ENCODE measurements around the gene MYD88. TPM values are rescaled to one million over a fixed set of nuclear protein-coding genes. Genes with fewer than 3 reads are reported as not detected.

Gene MYD88
- total RNA-seq, 2 donors from 2014 or later = 11.9 to 33.3 TPM

DNA sequence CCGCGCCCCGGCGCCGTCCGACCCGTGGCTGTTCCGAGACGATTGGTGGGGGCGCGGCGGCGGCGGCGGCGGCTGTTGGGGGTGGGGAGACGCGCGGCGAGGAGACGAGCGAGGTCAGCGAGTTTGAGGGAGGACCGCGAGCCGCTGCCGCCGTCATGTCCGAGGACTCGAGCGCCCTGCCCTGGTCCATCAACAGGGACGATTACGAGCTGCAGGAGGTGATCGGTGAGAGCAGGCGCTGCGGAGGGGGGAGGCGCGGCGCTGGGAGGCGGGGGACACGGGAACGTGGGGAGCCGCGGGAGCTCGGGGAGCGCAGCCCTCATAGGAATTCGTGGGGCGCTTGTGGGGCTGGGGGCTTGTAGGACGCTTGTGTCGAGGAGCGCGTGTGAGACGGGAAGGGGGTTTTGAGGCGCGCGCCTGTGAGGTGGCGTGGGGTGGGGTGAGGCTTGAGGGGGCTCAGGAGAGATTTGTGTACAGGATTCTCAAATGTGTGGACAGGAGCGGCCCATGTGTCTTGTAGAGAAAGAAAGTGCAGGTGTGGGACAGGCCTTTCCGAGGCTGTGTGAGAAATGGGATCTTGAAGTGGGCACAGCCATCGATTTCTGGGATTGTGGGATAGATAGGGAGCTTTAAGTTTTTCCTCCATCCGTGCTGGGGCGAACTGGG is 27.4 kb downstream of the MYD88 start:
- peak; percentile 10 for ATAC-seq
- Histone ChIP-seq H3K36me3 (replicated peaks in 1 of 2; ENCODE audit: insufficient read depth in 1 of 2, low read depth in 2 of 2) (no peaks in the 10 kb centered on the region), H3K27me3 (no peaks in the 10 kb centered on the region), H3K4me3 (peak overlapping the region; percentile 46 to 84), H3K4me1 (peaks cover 26% of the 10 kb centered on the region), H3K9me3 (no peaks in the 10 kb centered on the region), H3K27ac (peak overlapping the region; percentile 87 to 99 (median 94))
- intact Hi-C loops (cut with DNase I) = no loop called here
- 1% methylated on average over 28 to 42 of the region's 62 CpGs for WGBS, 2 donors
- TF ChIP-seq, protein P1, sequence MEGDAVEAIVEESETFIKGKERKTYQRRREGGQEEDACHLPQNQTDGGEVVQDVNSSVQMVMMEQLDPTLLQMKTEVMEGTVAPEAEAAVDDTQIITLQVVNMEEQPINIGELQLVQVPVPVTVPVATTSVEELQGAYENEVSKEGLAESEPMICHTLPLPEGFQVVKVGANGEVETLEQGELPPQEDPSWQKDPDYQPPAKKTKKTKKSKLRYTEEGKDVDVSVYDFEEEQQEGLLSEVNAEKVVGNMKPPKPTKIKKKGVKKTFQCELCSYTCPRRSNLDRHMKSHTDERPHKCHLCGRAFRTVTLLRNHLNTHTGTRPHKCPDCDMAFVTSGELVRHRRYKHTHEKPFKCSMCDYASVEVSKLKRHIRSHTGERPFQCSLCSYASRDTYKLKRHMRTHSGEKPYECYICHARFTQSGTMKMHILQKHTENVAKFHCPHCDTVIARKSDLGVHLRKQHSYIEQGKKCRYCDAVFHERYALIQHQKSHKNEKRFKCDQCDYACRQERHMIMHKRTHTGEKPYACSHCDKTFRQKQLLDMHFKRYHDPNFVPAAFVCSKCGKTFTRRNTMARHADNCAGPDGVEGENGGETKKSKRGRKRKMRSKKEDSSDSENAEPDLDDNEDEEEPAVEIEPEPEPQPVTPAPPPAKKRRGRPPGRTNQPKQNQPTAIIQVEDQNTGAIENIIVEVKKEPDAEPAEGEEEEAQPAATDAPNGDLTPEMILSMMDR (IDR thresholded peaks at IDR 0.05) = no peak
- TF ChIP-seq POLR2A (IDR thresholded peaks at IDR 0.05) = no peak
- DNase-seq = peak; percentile 61 to 64 (median 62)

DNA sequence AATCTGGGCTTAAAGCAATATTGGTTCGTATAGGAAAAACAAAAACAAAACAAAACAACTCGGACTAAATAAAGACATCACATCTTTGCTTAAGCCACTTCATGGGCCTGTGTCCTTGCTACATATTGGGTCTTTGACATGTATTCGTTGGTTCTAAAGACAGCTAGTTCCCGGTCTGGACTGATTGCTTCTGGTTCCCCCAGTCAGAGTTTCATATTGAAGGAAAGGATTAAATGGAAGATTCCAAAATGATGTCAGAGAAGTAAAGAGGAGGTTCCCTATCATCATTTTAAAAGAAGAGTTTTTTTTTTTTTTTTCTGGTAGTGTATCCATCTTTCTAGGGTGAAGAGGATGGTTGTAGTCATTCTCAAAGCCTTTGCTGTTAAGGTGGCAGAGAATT is 29.1 kb downstream of the MYD88 start:
- 77 to 78% methylated on average over 4 of the region's 4 CpGs for WGBS, 2 donors
- Histone ChIP-seq H3K27me3 (no peaks in the 10 kb centered on the region), H3K36me3 (replicated peaks in 1 of 2; ENCODE audit: insufficient read depth in 1 of 2, low read depth in 2 of 2) (no peaks in the 10 kb centered on the region), H3K9me3 (no peaks in the 10 kb centered on the region), H3K4me1 (peaks cover 27% of the 10 kb centered on the region), H3K4me3 (no peak overlapping the region), H3K27ac (no peak overlapping the region)
- TF ChIP-seq, protein P1 (IDR thresholded peaks at IDR 0.05) = no peak
- no peak for TF ChIP-seq POLR2A (IDR thresholded peaks at IDR 0.05)
- ATAC-seq (no peak), DNase-seq (no peak)
- intact Hi-C loops (cut with DNase I) = no loop called here

DNA sequence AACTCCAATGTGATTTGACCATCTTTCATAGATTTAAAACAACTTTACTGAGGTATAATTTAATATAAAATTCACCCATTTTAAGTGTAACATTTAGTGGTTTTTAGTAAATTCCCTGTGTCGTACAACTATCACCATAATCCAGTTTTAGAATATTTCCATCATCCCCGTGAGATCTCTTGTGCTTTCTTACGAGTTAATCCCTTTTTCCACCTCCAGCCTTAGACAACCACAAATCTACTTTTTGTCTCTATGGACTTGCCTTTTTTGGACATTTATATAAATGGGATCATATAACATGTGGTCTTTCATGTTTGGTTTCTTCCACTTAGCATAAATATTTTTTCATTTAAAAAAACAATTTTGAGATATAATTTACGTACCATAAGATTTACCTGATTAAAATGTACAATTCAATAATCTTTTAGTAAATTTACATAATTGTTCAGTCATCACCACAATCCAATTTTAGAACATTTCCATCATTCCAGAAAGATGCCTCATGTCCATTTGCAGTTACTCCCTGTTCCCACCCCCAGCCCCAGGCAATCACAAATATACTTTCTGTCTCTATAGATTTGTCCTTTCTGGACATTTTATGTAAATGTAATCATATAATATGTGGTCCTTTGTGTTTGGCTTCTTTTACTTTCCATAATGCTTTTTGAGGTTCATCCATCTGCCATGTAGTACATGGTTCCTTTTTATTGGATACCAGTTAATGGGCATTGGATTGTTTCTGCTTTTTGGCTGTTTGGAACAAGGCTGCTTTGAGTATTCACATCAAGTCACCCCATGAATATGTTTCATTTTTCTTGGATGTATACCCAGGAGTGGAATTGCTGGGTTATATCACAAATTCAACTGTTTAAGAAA is 29.9 kb downstream of the MYD88 start:
- intact Hi-C loops (cut with DNase I) = no loop called here
- DNase-seq = no peak
- no peak for ATAC-seq
- Histone ChIP-seq H3K9me3 (no peaks in the 10 kb centered on the region), H3K36me3 (replicated peaks in 1 of 2; ENCODE audit: insufficient read depth in 1 of 2, low read depth in 2 of 2) (no peaks in the 10 kb centered on the region), H3K27me3 (no peaks in the 10 kb centered on the region), H3K4me1 (peaks cover 35% of the 10 kb centered on the region), H3K4me3 (no peak overlapping the region), H3K27ac (no peak overlapping the region)
- 91 to 93% methylated on average over 4 of the region's 4 CpGs for WGBS, 2 donors
- no peak for TF ChIP-seq POLR2A (IDR thresholded peaks at IDR 0.05)
- TF ChIP-seq, protein P1 (IDR thresholded peaks at IDR 0.05) = no peak

DNA sequence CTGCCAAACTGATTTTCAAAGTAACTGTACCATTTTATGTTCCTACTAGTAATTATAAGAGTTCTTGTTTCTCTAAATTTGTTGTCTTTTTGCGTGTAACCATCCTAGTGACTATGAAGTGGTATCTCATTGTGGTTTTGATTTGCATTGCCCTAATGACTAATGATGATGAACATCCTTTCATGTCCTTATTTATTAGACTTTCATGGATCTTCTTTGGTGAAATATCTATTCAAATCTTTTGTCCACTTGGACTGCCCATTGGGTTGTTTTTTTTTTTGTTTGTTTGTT is 30.5 kb downstream of the MYD88 start:
- TF ChIP-seq, protein P1 (IDR thresholded peaks at IDR 0.05) = no peak
- no peak for TF ChIP-seq POLR2A (IDR thresholded peaks at IDR 0.05)
- Histone ChIP-seq H3K27me3 (no peaks in the 10 kb centered on the region), H3K4me1 (peaks cover 33% of the 10 kb centered on the region), H3K9me3 (no peaks in the 10 kb centered on the region), H3K4me3 (no peak overlapping the region), H3K27ac (no peak overlapping the region), H3K36me3 (replicated peaks in 1 of 2; ENCODE audit: insufficient read depth in 1 of 2, low read depth in 2 of 2) (no peaks in the 10 kb centered on the region)
- ATAC-seq = no peak
- intact Hi-C loops (cut with DNase I) = no loop called here
- WGBS, 2 donors = 67 to 85% methylated on average over 1 of the region's 1 CpG
- no peak for DNase-seq
